TTC549 (cell line): ENCODE results near the gene GSG1L2.

Experiments used
- FAIRE-seq: peaks from 2 replicates; lab custom pipeline; 2012; peaks lifted over from hg19 to GRCh38; lab: Jason Lieb, UNC

The GSG1L2 gene

GRCh38 chr17:9824797-9825338 is 3.0 kb upstream of the GSG1L2 start:
- no peak for FAIRE-seq

DNA sequence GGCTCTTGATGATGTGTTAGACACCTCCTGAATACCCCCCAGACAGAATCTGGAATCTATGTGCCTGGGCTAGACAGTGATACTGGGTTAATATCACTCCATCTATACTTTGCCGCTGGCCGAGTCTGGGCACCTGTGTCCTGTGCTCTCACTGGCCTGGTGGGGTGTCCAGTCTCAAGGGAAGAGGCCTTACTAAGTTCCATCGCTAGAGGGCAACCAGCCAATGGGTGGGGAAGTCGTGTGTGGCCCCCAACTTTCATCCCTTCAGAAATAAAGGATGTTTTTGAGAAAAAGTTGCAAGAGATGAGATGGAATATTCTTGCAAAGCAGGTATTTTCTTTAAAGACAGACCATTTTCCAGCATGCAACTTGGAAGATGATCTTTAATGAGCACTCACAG is 2.2 kb upstream of the GSG1L2 start:
- no peak for FAIRE-seq

DNA sequence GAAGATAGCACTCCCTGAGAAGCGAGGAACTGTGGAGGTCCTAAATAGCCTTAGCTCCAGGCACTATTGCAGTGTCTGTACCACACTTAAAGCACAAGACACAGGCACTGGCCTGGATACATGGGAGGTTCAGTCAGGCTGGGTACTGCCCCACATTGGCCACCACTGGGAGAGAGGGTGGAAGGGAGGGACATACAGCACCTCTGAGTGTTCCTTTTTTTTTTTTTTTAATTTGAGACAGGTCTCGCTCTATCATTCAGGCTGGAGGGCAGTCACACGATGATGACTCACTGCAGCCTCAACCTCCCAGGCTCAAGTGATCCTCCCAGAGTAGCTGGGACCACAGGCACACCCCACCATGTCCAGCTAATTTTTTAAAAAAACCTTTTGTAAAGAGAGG is 1.4 kb downstream of the GSG1L2 start:
- FAIRE-seq: no peak

DNA sequence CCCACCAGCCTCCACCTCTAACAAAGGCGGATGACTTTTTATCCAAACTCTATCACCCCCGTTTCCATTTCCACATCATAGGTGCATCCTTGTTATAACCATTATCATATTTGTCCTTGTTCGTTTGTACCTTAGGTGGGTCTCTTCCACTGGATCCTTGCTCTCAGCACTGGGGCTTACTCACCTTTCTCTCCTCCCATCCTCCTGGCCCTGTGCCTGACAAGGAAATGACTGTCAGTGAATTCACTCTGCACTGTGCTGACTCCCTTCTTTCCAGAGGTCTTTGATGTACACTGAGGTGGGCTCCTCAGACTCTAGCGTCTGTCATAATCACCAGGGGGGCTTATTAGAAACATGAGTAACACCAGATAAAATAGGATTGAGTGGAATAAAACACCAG is 3.1 kb downstream of the GSG1L2 start:
- FAIRE-seq: no peak

GRCh38 chr17:9817086-9817485 is 4.8 kb downstream of the GSG1L2 start:
- FAIRE-seq: peak; percentile 25

DNA sequence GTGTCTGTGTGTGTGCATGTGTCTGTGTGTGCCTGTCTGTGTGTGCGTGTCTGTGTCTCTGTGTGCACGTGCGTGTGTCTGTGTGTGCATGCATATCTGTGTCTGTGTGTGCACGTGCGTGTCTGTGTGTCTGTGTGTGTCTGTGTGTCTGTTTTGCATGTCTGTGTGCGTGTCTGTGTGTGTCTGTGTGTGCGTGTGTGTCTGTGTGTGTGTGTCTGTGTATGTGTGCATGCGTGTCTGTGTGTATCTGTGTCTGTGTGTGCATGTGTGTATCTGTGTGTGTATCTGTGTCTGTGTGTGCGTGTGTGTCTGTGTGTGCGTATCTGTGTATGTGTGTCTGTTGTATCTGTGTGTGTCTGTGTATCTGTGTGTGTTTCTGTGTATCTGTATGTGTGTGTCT is 5.4 kb downstream of the GSG1L2 start:
- no peak for FAIRE-seq

- no peak for FAIRE-seq
These were observed 7.4 kb downstream of the GSG1L2 start for GRCh38 chr17:9814337-9814945.

DNA sequence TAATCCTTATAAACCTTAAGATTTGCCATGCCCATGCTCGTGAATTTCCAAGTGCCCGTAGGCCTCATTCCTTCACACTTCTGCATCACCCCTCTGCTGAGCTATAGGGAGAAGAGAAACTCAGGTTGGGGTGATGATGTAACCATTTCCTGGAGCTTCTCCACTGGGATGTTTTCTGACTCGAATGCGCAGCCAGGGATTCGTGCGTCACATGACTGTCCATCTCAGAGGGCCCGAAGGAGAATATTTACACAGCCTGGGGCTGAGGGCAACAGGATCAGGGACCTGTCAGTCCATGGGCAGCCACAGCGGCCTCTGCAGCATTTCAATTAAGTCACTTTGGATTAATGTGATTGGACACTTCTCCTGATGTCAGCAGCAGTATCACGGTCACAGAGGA is 8.7 kb downstream of the GSG1L2 start:
- no peak for FAIRE-seq

GRCh38 chr17:9811537-9811936 is 10.3 kb downstream of the GSG1L2 start:
- FAIRE-seq: no peak

DNA sequence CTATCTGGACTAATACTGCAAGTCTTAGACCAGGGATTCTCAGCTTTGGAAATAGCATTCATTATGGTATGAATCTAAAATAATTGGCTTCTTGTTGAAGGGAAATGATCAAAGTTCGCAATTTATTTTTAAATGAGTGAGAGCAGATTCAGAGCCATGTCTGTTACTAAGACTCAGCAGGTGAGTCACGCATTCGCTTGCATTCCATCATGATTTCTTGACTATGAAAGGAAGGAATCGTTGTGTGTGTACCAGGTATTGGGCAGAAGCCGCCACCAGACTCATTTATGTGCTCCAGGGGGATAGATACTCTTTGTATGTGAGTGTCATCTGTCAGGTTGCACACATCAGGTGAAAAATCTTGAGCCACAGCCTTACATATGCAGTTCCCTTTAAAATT is 10.8 kb downstream of the GSG1L2 start:
- FAIRE-seq: no peak

DNA sequence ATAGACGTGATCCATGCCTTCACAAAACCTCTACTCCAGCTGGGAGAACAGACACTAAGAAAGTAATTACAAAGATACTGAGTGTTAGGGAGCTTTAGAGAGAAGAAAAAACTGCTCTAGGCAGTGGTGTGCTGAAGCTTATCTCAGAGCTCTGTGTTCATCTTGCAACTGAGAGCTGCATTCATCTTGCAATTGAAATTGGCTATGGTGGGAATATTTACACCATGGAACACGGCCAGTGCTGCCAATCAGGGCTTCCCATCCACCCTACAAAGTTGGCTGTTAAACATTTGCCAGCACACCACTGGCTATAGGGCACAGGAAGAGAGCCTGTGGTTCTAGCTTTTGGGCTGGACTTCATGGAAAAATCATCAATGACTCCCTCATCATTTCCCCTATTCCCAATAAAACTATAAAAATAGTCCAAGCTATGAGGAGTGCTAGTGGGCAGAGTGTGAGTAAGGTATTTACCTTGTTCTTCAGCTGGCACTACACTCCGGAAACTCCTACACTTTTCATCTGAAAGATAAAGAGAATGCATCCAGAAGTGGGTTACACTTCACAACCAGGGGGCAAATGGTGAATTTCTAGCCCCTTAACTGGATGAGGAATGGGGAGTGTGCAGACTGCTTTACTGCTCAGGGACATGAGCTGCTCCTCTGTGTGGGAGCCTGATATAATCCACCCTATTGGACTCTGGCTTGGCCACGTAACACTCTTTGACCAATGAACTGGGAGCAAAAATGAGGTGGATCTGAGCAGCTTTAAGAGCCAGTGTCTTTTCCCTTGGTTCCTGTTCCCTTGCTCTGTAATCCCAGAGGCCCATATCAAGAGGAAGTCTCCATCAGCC is 11.6 kb downstream of the GSG1L2 start:
- FAIRE-seq: no peak

GRCh38 chr17:9809409-9809808 is 12.5 kb downstream of the GSG1L2 start:
- FAIRE-seq: no peak

GRCh38 chr17:9806699-9807098 is 15.2 kb downstream of the GSG1L2 start:
- FAIRE-seq: no peak

DNA sequence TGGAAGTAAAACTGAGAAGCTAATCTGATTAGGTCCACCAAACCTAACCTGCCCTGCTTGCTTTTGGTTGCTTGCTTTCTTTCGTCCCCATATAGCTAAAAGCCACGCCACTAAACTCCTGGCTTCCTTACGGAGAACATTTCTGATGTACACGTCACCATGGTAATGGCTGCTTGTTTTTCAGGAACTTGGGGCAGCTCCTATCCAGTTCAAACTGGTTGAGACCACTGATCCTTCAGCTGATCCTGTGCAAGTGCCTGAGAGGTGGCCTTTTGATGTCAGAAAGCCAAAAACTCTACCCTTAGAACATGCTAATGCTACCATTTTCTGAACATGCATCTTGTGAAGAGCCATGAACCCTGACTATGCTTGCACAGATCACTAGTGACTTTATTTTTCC is 16.1 kb downstream of the GSG1L2 start:
- no peak for FAIRE-seq

DNA sequence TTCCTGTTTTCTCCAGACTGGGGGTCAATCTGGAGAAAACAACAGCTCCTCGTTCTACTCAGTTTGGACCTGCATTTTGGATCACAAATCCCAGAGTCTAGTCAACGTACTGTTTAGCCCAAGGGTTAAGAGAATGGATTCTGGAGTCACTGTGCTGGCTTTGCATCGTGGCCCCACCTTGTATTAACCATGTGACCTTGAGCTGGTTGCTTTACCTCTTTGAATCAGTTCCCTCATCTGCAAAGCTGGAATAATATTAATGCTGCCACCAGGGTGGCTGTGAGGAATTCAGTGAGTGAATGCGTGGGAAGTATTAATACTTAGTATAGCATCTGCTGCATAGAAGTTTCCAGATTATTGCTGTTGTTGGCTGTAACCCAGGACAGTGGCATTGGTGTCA is 19.2 kb downstream of the GSG1L2 start:
- no peak for FAIRE-seq

- FAIRE-seq: no peak
These were observed 19.6 kb downstream of the GSG1L2 start for GRCh38 chr17:9802294-9802693.

GRCh38 chr17:9801505-9801904 is 20.4 kb downstream of the GSG1L2 start:
- no peak for FAIRE-seq

GRCh38 chr17:9798724-9799123 is 23.2 kb downstream of the GSG1L2 start:
- FAIRE-seq: no peak

DNA sequence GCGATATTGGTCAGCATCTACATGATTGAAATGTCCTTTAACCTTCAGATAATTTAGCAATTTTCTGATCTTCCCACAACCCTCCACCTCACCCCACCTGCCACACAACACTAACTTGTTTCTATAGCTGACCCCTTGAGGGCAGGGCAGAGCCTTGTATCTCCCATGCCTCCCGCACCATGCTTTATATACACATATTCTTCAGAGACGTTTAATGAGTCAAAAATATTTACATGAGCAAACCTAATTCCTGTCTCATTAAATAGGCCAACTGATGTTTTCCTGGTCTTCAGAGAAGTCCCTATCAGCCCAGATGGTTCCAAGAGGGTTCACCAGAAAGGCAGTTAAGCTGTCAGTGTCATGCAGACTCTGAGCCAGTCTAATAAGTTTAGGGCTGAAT is 23.9 kb downstream of the GSG1L2 start:
- no peak for FAIRE-seq

DNA sequence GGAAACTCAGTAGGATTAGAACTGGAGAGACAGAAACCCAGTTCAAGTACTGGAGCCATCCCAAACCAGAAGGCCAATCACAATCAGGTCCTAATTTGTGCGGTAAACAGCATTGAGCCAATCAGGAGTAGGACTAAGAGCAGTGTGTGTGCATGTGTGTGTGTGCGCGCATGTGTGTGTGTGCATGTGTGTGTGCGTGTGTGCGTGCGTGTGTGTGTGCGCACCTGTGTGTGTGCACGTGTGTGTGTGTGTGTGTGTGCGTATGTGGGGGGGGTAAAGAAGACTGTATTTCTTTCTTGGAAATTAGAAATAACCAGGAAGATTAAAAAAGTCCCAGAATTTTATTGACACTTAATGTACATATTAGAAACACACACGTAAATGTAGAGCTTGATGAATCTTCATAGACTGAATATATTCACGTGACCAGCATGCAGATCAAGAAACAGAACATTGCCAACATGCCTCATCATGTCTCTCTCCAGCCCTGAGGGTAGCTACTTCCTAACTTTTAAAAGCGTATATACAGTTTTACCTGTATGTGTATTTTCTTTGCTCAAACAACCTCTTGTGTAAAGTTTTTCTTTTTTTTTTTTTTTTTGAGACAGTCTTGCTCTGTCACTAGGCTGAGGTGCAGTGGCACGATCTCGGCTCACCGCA is 29.6 kb downstream of the GSG1L2 start:
- FAIRE-seq: no peak

GRCh38 chr17:9790889-9791876 is 30.7 kb downstream of the GSG1L2 start, which contains the start of gene DHRS7C:
Gene DHRS7C (minus strand): TSS chr17:9791592. CDS start chr17:9791284, 308 bp downstream.
- FAIRE-seq: no peak

GRCh38 chr17:9790316-9790715 is 31.6 kb downstream of the GSG1L2 start:
- FAIRE-seq: no peak
